WTC11 (cell line): ENCODE measurements around the gene STAP2. TPM values are rescaled to one million over a fixed set of nuclear protein-coding genes. Genes with fewer than 3 reads are reported as not detected.

Experiments used
- ATAC-seq: fragments of 200-7000 bp; cut with Tn5 transposase; 2 replicates; pipeline ENCODE4 v1.10.0; 2021; ENCODE audit warnings: mild to moderate bottlenecking, moderate library complexity
- CTCF ChIA-PET: fragments of 300-600 bp; sonication (Branson Sonifier 250); formaldehyde crosslinking; loops from one replicate; lab custom pipeline; 2021; ENCODE audit warnings: antibody characterized with exemption; lab: Charles Lee
- POLR2A ChIA-PET: fragments of 350-600 bp; sonication (Branson Sonifier 250); formaldehyde crosslinking; loops from one replicate; lab custom pipeline; 2021; ENCODE audit warnings: antibody characterized with exemption; lab: Charles Lee
- DNase-seq: peaks from one replicate; pipeline ENCODE4 v3.0.0; 2021; ENCODE audit warnings: low spot score
- H3K27ac Mint-ChIP-seq: 2 replicates; pipeline ENCODE4 v1.8.0; 2021; ENCODE audit warnings: mixed read lengths
- H3K27me3 Mint-ChIP-seq: 2 replicates; pipeline ENCODE4 v1.8.0; 2021; ENCODE audit warnings: low read depth, mild to moderate bottlenecking, moderate library complexity, mixed read lengths
- H3K36me3 Mint-ChIP-seq: 2 replicates; pipeline ENCODE4 v1.8.0; 2021; ENCODE audit warnings: mixed read lengths
- H3K4me1 Mint-ChIP-seq: 2 replicates; pipeline ENCODE4 v1.8.0; 2022; ENCODE audit warnings: mixed read lengths
- H3K4me3 Mint-ChIP-seq: 2 replicates; pipeline ENCODE4 v1.8.0; 2021; ENCODE audit warnings: mild to moderate bottlenecking, moderate library complexity, mixed read lengths
- H3K9me3 Mint-ChIP-seq: 2 replicates; pipeline ENCODE4 v1.8.0; 2021; ENCODE audit warnings: mixed read lengths
- CREB1 ChIP-seq: sonication (generic); formaldehyde crosslinking; IDR thresholded peaks from 2 replicates; pipeline ENCODE4 v1.8.0; 2023; ENCODE audit warnings: mild to moderate bottlenecking, missing genetic modification reagents
- ETV6 ChIP-seq: sonication (generic); formaldehyde crosslinking; IDR thresholded peaks from 2 replicates; pipeline ENCODE4 v1.8.1; 2022; ENCODE audit warnings: mild to moderate bottlenecking, missing genetic modification reagents
- FOXP1 ChIP-seq: sonication (generic); formaldehyde crosslinking; IDR thresholded peaks from 2 replicates; pipeline ENCODE4 v1.8.0; 2022; ENCODE audit warnings: missing genetic modification reagents, mild to moderate bottlenecking, moderate library complexity, borderline replicate concordance
- GABPB1 ChIP-seq: sonication (generic); formaldehyde crosslinking; IDR thresholded peaks from 2 replicates; pipeline ENCODE4 v1.8.1; 2023; ENCODE audit warnings: mild to moderate bottlenecking, missing genetic modification reagents
- HMGXB4 ChIP-seq: sonication (generic); formaldehyde crosslinking; IDR thresholded peaks from 2 replicates; pipeline ENCODE4 v1.8.1; 2023; ENCODE audit warnings: mild to moderate bottlenecking, moderate library complexity, missing genetic modification reagents
- IRF2 ChIP-seq: sonication (generic); formaldehyde crosslinking; IDR thresholded peaks from 2 replicates; pipeline ENCODE4 v1.8.0; 2022; ENCODE audit warnings: low read depth, missing genetic modification reagents, borderline replicate concordance
- JUN ChIP-seq: sonication (generic); formaldehyde crosslinking; IDR thresholded peaks from 2 replicates; pipeline ENCODE4 v1.8.0; 2023; ENCODE audit warnings: mild to moderate bottlenecking, missing genetic modification reagents
- MYBL2 ChIP-seq: sonication (generic); formaldehyde crosslinking; IDR thresholded peaks from 2 replicates; pipeline ENCODE4 v1.8.1; 2023; ENCODE audit warnings: mild to moderate bottlenecking, moderate library complexity, missing genetic modification reagents
- NR2C2 ChIP-seq: sonication (generic); formaldehyde crosslinking; IDR thresholded peaks from 2 replicates; pipeline ENCODE4 v1.8.0; 2022; ENCODE audit warnings: mild to moderate bottlenecking, missing genetic modification reagents
- PRDM15 ChIP-seq: sonication (generic); formaldehyde crosslinking; IDR thresholded peaks from 2 replicates; pipeline ENCODE4 v1.8.0; 2022; ENCODE audit warnings: missing genetic modification reagents
- RELA ChIP-seq: sonication (generic); formaldehyde crosslinking; IDR thresholded peaks from 2 replicates; pipeline ENCODE4 v1.8.1; 2022; ENCODE audit warnings: missing genetic modification reagents, mild to moderate bottlenecking, borderline replicate concordance
- SOX15 ChIP-seq: fragments of 250-450 bp; sonication (Bioruptor Pico); IDR thresholded peaks from 2 replicates; pipeline ENCODE4 v1.9.0; 2021; ENCODE audit warnings: mild to moderate bottlenecking
- ZBTB21 ChIP-seq: sonication (generic); formaldehyde crosslinking; IDR thresholded peaks from 2 replicates; pipeline ENCODE4 v1.8.1; 2023; ENCODE audit warnings: mild to moderate bottlenecking, missing genetic modification reagents, borderline replicate concordance
- ZNF281 ChIP-seq: sonication (generic); formaldehyde crosslinking; IDR thresholded peaks from 2 replicates; pipeline ENCODE4 v1.8.0; 2023; ENCODE audit warnings: mild to moderate bottlenecking, missing genetic modification reagents
- ZNF416 ChIP-seq: fragments of 250-450 bp; sonication (Bioruptor Pico); IDR thresholded peaks from 2 replicates; pipeline ENCODE4 v1.9.0; 2021; ENCODE audit warnings: mild to moderate bottlenecking, inconsistent platforms
- ZSCAN18 ChIP-seq: fragments of 250-450 bp; sonication (Bioruptor Pico); IDR thresholded peaks from 2 replicates; pipeline ENCODE4 v2.1.2; 2022; ENCODE audit warnings: mild to moderate bottlenecking, moderate library complexity
- total RNA-seq: library from RNA; stranded (reverse); gene quantifications from 3 replicates; pipeline ENCODE4 v1.2.3, GENCODE V29; 2021

Gene STAP2
- total RNA-seq, 1 experiment from 2014 or later = 18.2 TPM

- TF ChIP-seq IRF2 (no peak), ZSCAN18 (CRISPR knock-in tag) (no peak), ZNF416 (CRISPR knock-in tag) (no peak), ETV6 (no peak), MYBL2 (CRISPR knock-in tag) (no peak), RELA (CRISPR knock-in tag) (peak; percentile 41; the same call in 1 of the 2 replicates), CREB1 (CRISPR knock-in tag) (0 out of 2 replicates have a peak, but pooled peaks have one; percentile 28), ZBTB21 (CRISPR knock-in tag) (no peak), PRDM15 (CRISPR knock-in tag) (no peak)
These were observed 36.8 kb upstream of the STAP2 start (continued) for GRCh38 chr19:4375164-4376027.

GRCh38 chr19:4374498-4375163 lies 36.0 kb upstream of the STAP2 start:
- Mint-ChIP-seq H3K4me3 (no peak overlapping the region), H3K36me3 (no peaks in the 10 kb centered on the region), H3K9me3 (no peaks in the 10 kb centered on the region), H3K27me3 (no peaks in the 10 kb centered on the region), H3K4me1 (peaks cover 41% of the 10 kb centered on the region), H3K27ac (no peak overlapping the region; the same call in 1 of the 2 replicates)
- ATAC-seq = no peak
- CTCF ChIA-PET = interaction anchor here (1.1 to 5.2 kb wide), 12 partner anchors 10 to 235 kb away, joined by 3 to 48 read pairs (median 12); partner anchors contain the start of genes CHAF1A, FSD1, MPND and SH3GL1
- POLR2A ChIA-PET = interaction anchor here (0.9 to 1.8 kb wide), 4 partner anchors 13 to 32 kb away, joined by 4 to 7 read pairs (median 5); no protein-coding TSS in a partner anchor
- TF ChIP-seq ZNF281 (CRISPR knock-in tag) (0 out of 2 replicates have a peak, but pooled peaks have one; percentile 21), GABPB1 (peak; percentile 77), SOX15 (no peak), JUN (CRISPR knock-in tag) (no peak), HMGXB4 (CRISPR knock-in tag) (0 out of 2 replicates have a peak, but pooled peaks have one; percentile 26), NR2C2 (peak; percentile 37; the same call in 1 of the 2 replicates), FOXP1 (CRISPR knock-in tag) (0 out of 2 replicates have a peak, but pooled peaks have one; percentile 12)
- DNase-seq = no peak
